ENCODE measurements around the gene OR2L5.

DNA sequence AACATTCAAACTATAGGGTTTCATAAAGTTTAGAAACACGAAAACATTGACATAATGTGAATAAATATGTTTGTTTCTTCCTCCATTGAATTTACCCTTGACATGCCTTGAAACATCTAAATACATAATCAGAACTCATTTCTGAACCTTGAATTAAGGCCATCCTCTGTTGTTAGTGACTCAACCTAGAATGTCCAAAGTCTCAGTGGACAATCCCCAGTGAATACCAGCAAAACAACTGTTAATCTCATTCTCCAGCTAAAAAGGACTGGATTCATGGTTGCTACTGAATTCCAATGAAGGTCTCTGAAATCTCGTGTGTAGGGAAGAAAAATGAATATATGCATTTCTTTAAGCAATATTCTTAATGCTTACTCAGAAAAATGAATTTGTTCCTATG lies 16.3 kb downstream of the OR2L5 start, which contains the start of gene OR2L2:
- no peak for TF ChIP-seq POLR2A (IDR thresholded peaks at IDR 0.05; ENCODE audit: low read length)
- no peak for TF ChIP-seq GATA1 (IDR thresholded peaks at IDR 0.05; ENCODE audit: low read depth, low read length)

All from erythroblast (primary cell).